Left lung (tissue), 10 donors: ENCODE results near the gene MALRD1. TPM values are rescaled to one million over a fixed set of nuclear protein-coding genes. Genes with fewer than 3 reads are reported as not detected.

Experiments used
- ATAC-seq: fragments of 200-7000 bp; cut with Tn5 transposase; one replicate; pipeline ENCODE4 v1.9.1; 2020; ENCODE audit warnings: moderate library complexity
- DNase-seq, 4 donors: peaks; one replicate each; pipeline ENCODE4 v3.0.0-alpha.2; 2013 to 2020
- H3K27ac ChIP-seq, 2 donors: fragments of 200-600 bp; sonication (generic) in 1 of 2; one replicate each; pipeline versions ENCODE4 v1.5.0 to v1.8.0; 2020 to 2021
- H3K27me3 ChIP-seq, 2 donors: fragments of 200-600 bp; sonication (generic) in 1 of 2; one replicate each; pipeline versions ENCODE4 v1.5.0 to v1.8.0; 2020 to 2021
- H3K36me3 ChIP-seq, 2 donors: fragments of 200-600 bp; sonication (generic) in 1 of 2; one replicate each; pipeline versions ENCODE4 v1.5.0 to v1.8.0; 2020 to 2021
- H3K4me1 ChIP-seq, 2 donors: fragments of 200-600 bp; one replicate each; pipeline ENCODE4 v1.8.0; 2021
- H3K4me3 ChIP-seq, 2 donors: fragments of 200-600 bp; sonication (generic) in 1 of 2; one replicate each; pipeline versions ENCODE4 v1.5.0 to v1.8.0; 2020 to 2021; ENCODE audit warnings: mild to moderate bottlenecking in 1 of 2
- H3K9me3 ChIP-seq, 2 donors: fragments of 200-600 bp; sonication (generic) in 1 of 2; one replicate each; pipeline versions ENCODE4 v1.5.0 to v1.8.0; 2020 to 2021
- CTCF ChIP-seq, 2 donors: fragments of 200-600 bp; sonication (generic) in 1 of 2; IDR thresholded peaks; one replicate each; pipeline versions ENCODE4 v1.5.0 to v1.8.0; 2021; ENCODE audit warnings: antibody characterized with exemption in 2 of 2
- intact Hi-C, 2 donors: fragments of 100-400 bp; cut with DNase I; formaldehyde crosslinking; loops; one replicate each; pipeline versions ENCODE4 v1.11.2 to v1.14.2; 2022
- polyA plus RNA-seq, 6 donors: library from polyadenylated mRNA; unstranded; fragments of 120-200 nt; gene quantifications; one replicate each; pipeline ENCODE4 v1.2.1, GENCODE V29; 2013; ENCODE audit not compliant: insufficient read length in 6 of 6
- total RNA-seq, 2 donors: library from RNA; stranded (reverse); fragmentation: NEBNext Ultra II Directional; extraction: Animal tissue kit (Norgen Biotek cat#: 25700); gene quantifications; one replicate each; pipeline ENCODE4 v1.2.1, GENCODE V29; 2021
- donor health status: DM: no; HTN: yes; CAD: no.
- donor health status: DM: no; HTN: no; CAD: no.

MALRD1 gene
- total and polyA plus RNA-seq, 8 donors = 2.6 to 12.3 (median 6.9) TPM

GRCh38 chr10:19168584-19168983 is 120.0 kb downstream of the MALRD1 start:
- Histone ChIP-seq H3K36me3 (no peaks in the 10 kb centered on the region), H3K4me3 (no peak overlapping the region), H3K27me3 (no peaks in the 10 kb centered on the region), H3K9me3 (no peaks in the 10 kb centered on the region), H3K27ac (no peak overlapping the region), H3K4me1 (no peaks in the 10 kb centered on the region)
- ATAC-seq = no peak
- no peak for TF ChIP-seq CTCF (IDR thresholded peaks at IDR 0.05)
- intact Hi-C loops = no loop called here
- no peak for DNase-seq

GRCh38 chr10:19169041-19169440 is 120.4 kb downstream of the MALRD1 start:
- H3K36me3 ChIP-seq = no peaks in the 10 kb centered on the region
- no peaks in the 10 kb centered on the region for H3K4me1 ChIP-seq
- H3K4me3 ChIP-seq = no peak overlapping the region
- intact Hi-C loops = no loop called here
- no peak for TF ChIP-seq CTCF (IDR thresholded peaks at IDR 0.05)
- no peak for ATAC-seq
- no peaks in the 10 kb centered on the region for H3K9me3 ChIP-seq
- H3K27ac ChIP-seq = no peak overlapping the region
- no peak for DNase-seq
- H3K27me3 ChIP-seq = no peaks in the 10 kb centered on the region

GRCh38 chr10:19169684-19170083 is 121.1 kb downstream of the MALRD1 start:
- ATAC-seq (no peak), DNase-seq (no peak)
- Histone ChIP-seq H3K9me3 (no peaks in the 10 kb centered on the region), H3K27me3 (no peaks in the 10 kb centered on the region), H3K4me3 (no peak overlapping the region), H3K4me1 (no peaks in the 10 kb centered on the region), H3K36me3 (no peaks in the 10 kb centered on the region), H3K27ac (no peak overlapping the region)
- no peak for TF ChIP-seq CTCF (IDR thresholded peaks at IDR 0.05)
- intact Hi-C loops = no loop called here

- H3K27ac ChIP-seq = no peak overlapping the region
- no peak for TF ChIP-seq CTCF (IDR thresholded peaks at IDR 0.05)
- no peaks in the 10 kb centered on the region for H3K4me1 ChIP-seq
- ATAC-seq = no peak
- intact Hi-C loops = no loop called here
- no peaks in the 10 kb centered on the region for H3K9me3 ChIP-seq
- no peak overlapping the region for H3K4me3 ChIP-seq
- no peak for DNase-seq
- no peaks in the 10 kb centered on the region for H3K36me3 ChIP-seq
- no peaks in the 10 kb centered on the region for H3K27me3 ChIP-seq
These were observed 130.1 kb downstream of the MALRD1 start for GRCh38 chr10:19178675-19179074.

GRCh38 chr10:19184891-19185290 is 136.3 kb downstream of the MALRD1 start:
- Histone ChIP-seq H3K4me1 (no peaks in the 10 kb centered on the region), H3K9me3 (peaks cover 0 to 7% of the 10 kb centered on the region in 2 donors), H3K27ac (no peak overlapping the region), H3K36me3 (no peaks in the 10 kb centered on the region), H3K4me3 (no peak overlapping the region), H3K27me3 (no peaks in the 10 kb centered on the region)
- DNase-seq = peak in 2 of 4 donors; percentile 12 to 28
- intact Hi-C loops = no loop called here
- TF ChIP-seq CTCF (IDR thresholded peaks at IDR 0.05) = no peak
- no peak for ATAC-seq
